22Rv1 (cell line): ENCODE measurements around the gene TMEM269.

ENCODE experiments used
- H3K27ac ChIP-seq: fragments of 450-650 bp; 2 replicates; pipeline ENCODE4 v1.5.1; 2017
- CTCF ChIP-seq: fragments of 450-650 bp; IDR thresholded peaks from 2 replicates; pipeline ENCODE4 v1.5.1; 2017; ENCODE audit warnings: mild to moderate bottlenecking
- ZFX ChIP-seq: fragments of 450-650 bp; IDR thresholded peaks from 2 replicates; pipeline ENCODE4 v1.6.1; 2017; ENCODE audit warnings: antibody characterized with exemption, borderline replicate concordance

TMEM269 gene

GRCh38 chr1:42768172-42768571, 16.6 kb upstream of the TMEM269 start:
- H3K27ac ChIP-seq, result peak overlapping the region; percentile 63
- TF ChIP-seq CTCF (no peak), ZFX (no peak)

GRCh38 chr1:42769811-42770210, 15.0 kb upstream of the TMEM269 start:
- no peak overlapping the region for H3K27ac ChIP-seq
- TF ChIP-seq CTCF (no peak), ZFX (no peak)

GRCh38 chr1:42773420-42773819, 11.4 kb upstream of the TMEM269 start:
- no peak for TF ChIP-seq CTCF
- no peak for TF ChIP-seq ZFX

GRCh38 chr1:42774928-42775526, 9.8 kb upstream of the TMEM269 start:
- TF ChIP-seq ZFX, result no peak
- no peak for TF ChIP-seq CTCF

More at GRCh38 chr1:42773420-42773819, 11.4 kb upstream of the TMEM269 start:
- no peak overlapping the region for H3K27ac ChIP-seq

GRCh38 chr1:42776502-42776901, 8.3 kb upstream of the TMEM269 start:
- TF ChIP-seq CTCF, result no peak
- TF ChIP-seq ZFX, result no peak
- H3K27ac ChIP-seq, result no peak overlapping the region

More at GRCh38 chr1:42774928-42775526, 9.8 kb upstream of the TMEM269 start:
- no peak overlapping the region for H3K27ac ChIP-seq

GRCh38 chr1:42777852-42778251, 6.9 kb upstream of the TMEM269 start:
- H3K27ac ChIP-seq, result no peak overlapping the region
- no peak for TF ChIP-seq ZFX
- TF ChIP-seq CTCF, result peak; percentile 62

- H3K27ac ChIP-seq, result no peak overlapping the region
- TF ChIP-seq ZFX, result no peak
- no peak for TF ChIP-seq CTCF
Measured at GRCh38 chr1:42779725-42780124, 5.1 kb upstream of the TMEM269 start.
